ENCODE results near the gene SVOPL.
A peak's percentile ranks its signal among the peaks of the same experiment; 100 is the strongest.
"Not testable (repeated sequence)": the region's sequence is repeated elsewhere in the genome, so short reads cannot be mapped to it uniquely, and the experiment has no call there.

SVOPL gene

GRCh38 chr7:138738551-138739335, 37.6 kb upstream of the SVOPL start:
- peak overlapping the region; percentile 39 for H3K27ac ChIP-seq (ENCODE audit: low read length, poor library complexity, severe bottlenecking)
- H3K18ac ChIP-seq (ENCODE audit: low read depth in 1 of 2, low read length in 2 of 2), result no peak overlapping the region
- no peak overlapping the region for H2BK120ac ChIP-seq (ENCODE audit: low read depth, low read length)
- H3K36me3 ChIP-seq (ENCODE audit: control insufficient read depth in 1 of 2, insufficient read depth in 2 of 2, low read depth in 1 of 2, low read length in 2 of 2), result no peaks in the 10 kb centered on the region
- H3K9ac ChIP-seq (ENCODE audit: low read length), result peak overlapping the region; percentile 59
- no peak overlapping the region for H2BK5ac ChIP-seq (ENCODE audit: low read depth, low read length, poor library complexity, severe bottlenecking)
- 38% methylated on average over 10 of the region's 14 CpGs for WGBS
- H3K14ac ChIP-seq (ENCODE audit: low read length in 2 of 2), result no peak overlapping the region
- H3K27me3 ChIP-seq (ENCODE audit: control insufficient read depth in 1 of 2, insufficient read depth in 1 of 2, low read length in 2 of 2), result no peaks in the 10 kb centered on the region
- H2AFZ ChIP-seq (ENCODE audit: low read depth, low read length), result no peak overlapping the region
- no peak overlapping the region for H3K23ac ChIP-seq (ENCODE audit: low read length in 2 of 2)
- peak overlapping the region; percentile 13 for H3K4me2 ChIP-seq (ENCODE audit: low read length, poor library complexity, severe bottlenecking)
- H3K4ac ChIP-seq (ENCODE audit: low read depth in 1 of 2, low read length in 2 of 2), result no peak overlapping the region
- peaks cover 4% of the 10 kb centered on the region for H3K4me1 ChIP-seq (ENCODE audit: control insufficient read depth, insufficient read depth, low read depth, low read length)
- no peak overlapping the region for H4K91ac ChIP-seq (ENCODE audit: low read length)
- no peak overlapping the region for H2BK15ac ChIP-seq (ENCODE audit: low read depth, poor library complexity, severe bottlenecking)
- no peaks in the 10 kb centered on the region for H3K79me1 ChIP-seq (replicated peaks; ENCODE audit: low read length, poor library complexity, severe bottlenecking)
- DNase-seq, result peak; percentile 78
- H2AK5ac ChIP-seq (ENCODE audit: low read length, severe bottlenecking), result peak overlapping the region; percentile 46
- H3K9me3 ChIP-seq (ENCODE audit: control insufficient read depth, low read length), result no peaks in the 10 kb centered on the region
- no peak overlapping the region for H2BK12ac ChIP-seq (ENCODE audit: low read length in 2 of 2)
- no peak overlapping the region for H4K8ac ChIP-seq (ENCODE audit: low read length)
- no peak overlapping the region for H3K4me3 ChIP-seq (ENCODE audit: insufficient read depth in 1 of 2, low read depth in 1 of 2, low read length in 2 of 2)

- H4K91ac ChIP-seq (ENCODE audit: low read length), result no peak overlapping the region
- no peak overlapping the region for H4K8ac ChIP-seq (ENCODE audit: low read length)
- no peak overlapping the region for H3K9ac ChIP-seq (ENCODE audit: low read length)
- no peak overlapping the region for H2AFZ ChIP-seq (ENCODE audit: low read depth, low read length)
- H3K4ac ChIP-seq (ENCODE audit: low read depth in 1 of 2, low read length in 2 of 2), result no peak overlapping the region
- no peak overlapping the region for H3K4me3 ChIP-seq (ENCODE audit: insufficient read depth in 1 of 2, low read depth in 1 of 2, low read length in 2 of 2)
- H2BK12ac ChIP-seq (ENCODE audit: low read length in 2 of 2), result no peak overlapping the region
- H2BK120ac ChIP-seq (ENCODE audit: low read depth, low read length), result no peak overlapping the region
- H3K9me3 ChIP-seq (ENCODE audit: control insufficient read depth, low read length), result no peaks in the 10 kb centered on the region
- no peak overlapping the region for H3K4me2 ChIP-seq (ENCODE audit: low read length, poor library complexity, severe bottlenecking)
- H3K4me1 ChIP-seq (ENCODE audit: control insufficient read depth, insufficient read depth, low read depth, low read length), result peaks cover 4% of the 10 kb centered on the region
- no peaks in the 10 kb centered on the region for H3K27me3 ChIP-seq (ENCODE audit: control insufficient read depth in 1 of 2, insufficient read depth in 1 of 2, low read length in 2 of 2)
- H2AK5ac ChIP-seq (ENCODE audit: low read length, severe bottlenecking), result peak overlapping the region; percentile 83
- H3K27ac ChIP-seq (ENCODE audit: low read length, poor library complexity, severe bottlenecking), result peak overlapping the region; percentile 30
- H2BK5ac ChIP-seq (ENCODE audit: low read depth, low read length, poor library complexity, severe bottlenecking), result no peak overlapping the region
- WGBS, result 84% methylated on average over 2 of the region's 3 CpGs
- no peaks in the 10 kb centered on the region for H3K79me1 ChIP-seq (replicated peaks; ENCODE audit: low read length, poor library complexity, severe bottlenecking)
- H3K36me3 ChIP-seq (ENCODE audit: control insufficient read depth in 1 of 2, insufficient read depth in 2 of 2, low read depth in 1 of 2, low read length in 2 of 2), result no peaks in the 10 kb centered on the region
- no peak overlapping the region for H3K18ac ChIP-seq (ENCODE audit: low read depth in 1 of 2, low read length in 2 of 2)
- no peak overlapping the region for H3K23ac ChIP-seq (ENCODE audit: low read length in 2 of 2)
- no peak overlapping the region for H3K14ac ChIP-seq (ENCODE audit: low read length in 2 of 2)
- no peak for DNase-seq
- H2BK15ac ChIP-seq (ENCODE audit: low read depth, poor library complexity, severe bottlenecking), result no peak overlapping the region
Measured at GRCh38 chr7:138738114-138738513, 37.0 kb upstream of the SVOPL start.

GRCh38 chr7:138735399-138735798, 34.2 kb upstream of the SVOPL start:
- no peak overlapping the region for H2BK5ac ChIP-seq (ENCODE audit: low read depth, low read length, poor library complexity, severe bottlenecking)
- no peak overlapping the region for H3K4me3 ChIP-seq (ENCODE audit: insufficient read depth in 1 of 2, low read depth in 1 of 2, low read length in 2 of 2)
- H3K4ac ChIP-seq (ENCODE audit: low read depth in 1 of 2, low read length in 2 of 2), result no peak overlapping the region
- no peak overlapping the region for H4K91ac ChIP-seq (ENCODE audit: low read length)
- no peak overlapping the region for H2BK15ac ChIP-seq (ENCODE audit: low read depth, poor library complexity, severe bottlenecking)
- no peaks in the 10 kb centered on the region for H3K9me3 ChIP-seq (ENCODE audit: control insufficient read depth, low read length)
- no peak overlapping the region for H2AFZ ChIP-seq (ENCODE audit: low read depth, low read length)
- no peak overlapping the region for H2BK120ac ChIP-seq (ENCODE audit: low read depth, low read length)
- H3K9ac ChIP-seq (ENCODE audit: low read length), result no peak overlapping the region
- no peak overlapping the region for H2AK5ac ChIP-seq (ENCODE audit: low read length, severe bottlenecking)
- WGBS, result 73% methylated on average over 6 of the region's 6 CpGs
- H4K8ac ChIP-seq (ENCODE audit: low read length), result no peak overlapping the region
- H2BK12ac ChIP-seq (ENCODE audit: low read length in 2 of 2), result no peak overlapping the region
- H3K27me3 ChIP-seq (ENCODE audit: control insufficient read depth in 1 of 2, insufficient read depth in 1 of 2, low read length in 2 of 2), result no peaks in the 10 kb centered on the region
- H3K14ac ChIP-seq (ENCODE audit: low read length in 2 of 2), result no peak overlapping the region
- no peaks in the 10 kb centered on the region for H3K36me3 ChIP-seq (ENCODE audit: control insufficient read depth in 1 of 2, insufficient read depth in 2 of 2, low read depth in 1 of 2, low read length in 2 of 2)
- H3K18ac ChIP-seq (ENCODE audit: low read depth in 1 of 2, low read length in 2 of 2), result no peak overlapping the region
- DNase-seq, result no peak
- H3K4me1 ChIP-seq (ENCODE audit: control insufficient read depth, insufficient read depth, low read depth, low read length), result no peaks in the 10 kb centered on the region
- no peaks in the 10 kb centered on the region for H3K79me1 ChIP-seq (replicated peaks; ENCODE audit: low read length, poor library complexity, severe bottlenecking)
- H3K23ac ChIP-seq (ENCODE audit: low read length in 2 of 2), result no peak overlapping the region
- H3K27ac ChIP-seq (ENCODE audit: low read length, poor library complexity, severe bottlenecking), result no peak overlapping the region
- H3K4me2 ChIP-seq (ENCODE audit: low read length, poor library complexity, severe bottlenecking), result no peak overlapping the region

GRCh38 chr7:138731733-138732132, 30.6 kb upstream of the SVOPL start:
- H3K9ac ChIP-seq (ENCODE audit: low read length); H2AK5ac ChIP-seq (ENCODE audit: low read length, severe bottlenecking); H4K91ac ChIP-seq (ENCODE audit: low read length); H3K14ac ChIP-seq (ENCODE audit: low read length in 2 of 2); DNase-seq; H3K23ac ChIP-seq (ENCODE audit: low read length in 2 of 2); H4K8ac ChIP-seq (ENCODE audit: low read length); H2BK15ac ChIP-seq (ENCODE audit: low read depth, poor library complexity, severe bottlenecking); H2BK5ac ChIP-seq (ENCODE audit: low read depth, low read length, poor library complexity, severe bottlenecking); H2BK120ac ChIP-seq (ENCODE audit: low read depth, low read length); H3K79me1 ChIP-seq (replicated peaks; ENCODE audit: low read length, poor library complexity, severe bottlenecking); H2BK12ac ChIP-seq (ENCODE audit: low read length in 2 of 2); H3K4me3 ChIP-seq (ENCODE audit: insufficient read depth in 1 of 2, low read depth in 1 of 2, low read length in 2 of 2); H3K18ac ChIP-seq (ENCODE audit: low read depth in 1 of 2, low read length in 2 of 2); H3K27me3 ChIP-seq (ENCODE audit: control insufficient read depth in 1 of 2, insufficient read depth in 1 of 2, low read length in 2 of 2); H3K9me3 ChIP-seq (ENCODE audit: control insufficient read depth, low read length); H3K4ac ChIP-seq (ENCODE audit: low read depth in 1 of 2, low read length in 2 of 2); H3K27ac ChIP-seq (ENCODE audit: low read length, poor library complexity, severe bottlenecking); H3K4me2 ChIP-seq (ENCODE audit: low read length, poor library complexity, severe bottlenecking); H3K4me1 ChIP-seq (ENCODE audit: control insufficient read depth, insufficient read depth, low read depth, low read length); H2AFZ ChIP-seq (ENCODE audit: low read depth, low read length); H3K36me3 ChIP-seq (ENCODE audit: control insufficient read depth in 1 of 2, insufficient read depth in 2 of 2, low read depth in 1 of 2, low read length in 2 of 2): not testable (repeated sequence)
- 100% methylated on average over 1 of the region's 5 CpGs for whole genome bisulfite sequencing

Measured in mesenchymal stem cell (in vitro differentiated cells and primary cell).